ENCODE data around the gene SDK1.
A peak's percentile ranks its signal among the peaks of the same experiment; 100 is the strongest.

The SDK1 gene

GRCh38 chr7:3443716-3444115, 142.7 kb downstream of the SDK1 start:
- DNase-seq (ENCODE audit: low read depth), result no peak
- TF ChIP-seq CTCF (IDR thresholded peaks at IDR 0.05; ENCODE audit: insufficient read depth, low read depth, low read length, missing control alignments), result no peak
- no peak overlapping the region for H3K4me3 ChIP-seq (ENCODE audit: low read length)

- H3K4me3 ChIP-seq (ENCODE audit: low read length), result no peak overlapping the region
- no peak for DNase-seq (ENCODE audit: low read depth)
- no peak for TF ChIP-seq CTCF (IDR thresholded peaks at IDR 0.05; ENCODE audit: insufficient read depth, low read depth, low read length, missing control alignments)
Observed at GRCh38 chr7:3446786-3447185, 145.7 kb downstream of the SDK1 start.

- H3K4me3 ChIP-seq (ENCODE audit: low read length), result no peak overlapping the region
- no peak for DNase-seq (ENCODE audit: low read depth)
- no peak for TF ChIP-seq CTCF (IDR thresholded peaks at IDR 0.05; ENCODE audit: insufficient read depth, low read depth, low read length, missing control alignments)
Observed at GRCh38 chr7:3451701-3452100, 150.6 kb downstream of the SDK1 start.

GRCh38 chr7:3453398-3453797, 152.3 kb downstream of the SDK1 start:
- DNase-seq (ENCODE audit: low read depth), result no peak
- no peak for TF ChIP-seq CTCF (IDR thresholded peaks at IDR 0.05; ENCODE audit: insufficient read depth, low read depth, low read length, missing control alignments)
- H3K4me3 ChIP-seq (ENCODE audit: low read length), result no peak overlapping the region

GRCh38 chr7:3455806-3456595, 154.9 kb downstream of the SDK1 start:
- no peak for TF ChIP-seq CTCF (IDR thresholded peaks at IDR 0.05; ENCODE audit: insufficient read depth, low read depth, low read length, missing control alignments)
- DNase-seq (ENCODE audit: low read depth), result peak; percentile 20
- H3K4me3 ChIP-seq (ENCODE audit: low read length), result no peak overlapping the region

GRCh38 chr7:3459111-3459510, 158.1 kb downstream of the SDK1 start:
- TF ChIP-seq CTCF (IDR thresholded peaks at IDR 0.05; ENCODE audit: insufficient read depth, low read depth, low read length, missing control alignments), result no peak
- no peak overlapping the region for H3K4me3 ChIP-seq (ENCODE audit: low read length)
- DNase-seq (ENCODE audit: low read depth), result no peak

GRCh38 chr7:3461923-3462322, 160.9 kb downstream of the SDK1 start:
- H3K4me3 ChIP-seq (ENCODE audit: low read length), result no peak overlapping the region
- no peak for TF ChIP-seq CTCF (IDR thresholded peaks at IDR 0.05; ENCODE audit: insufficient read depth, low read depth, low read length, missing control alignments)
- no peak for DNase-seq (ENCODE audit: low read depth)
